Uterus (tissue), 2 donors: ENCODE measurements around the gene FREM1.

Experiments
- CTCF ChIP-seq, 4 experiments: fragments of 200-600 bp in 2 of 4; fragments of 450-650 bp in 2 of 4; sonication (generic) in 2 of 4; IDR thresholded peaks; one replicate each; pipeline ENCODE4 v1.5.1; 2016 to 2019; ENCODE audit warnings: antibody characterized with exemption in 4 of 4, mild to moderate bottlenecking in 2 of 4, moderate library complexity in 1 of 4
- POLR2A ChIP-seq, 2 donors: fragments of 450-650 bp; IDR thresholded peaks; one replicate each; pipeline ENCODE4 v1.6.1; 2016; ENCODE audit warnings: antibody characterized with exemption in 2 of 2, mild to moderate bottlenecking in 1 of 2, moderate library complexity in 1 of 2

GRCh38 chr9:14912859-14913258 is 2.6 kb upstream of the FREM1 start:
- TF ChIP-seq CTCF (IDR thresholded peaks at IDR 0.05) (no peak), POLR2A (IDR thresholded peaks at IDR 0.05) (no peak)
